Stomach (tissue), 4 donors: ENCODE results near the gene ANKS1A.

Source experiments
- EP300 ChIP-seq: sonication (generic); formaldehyde crosslinking; IDR thresholded peaks from one replicate; pipeline ENCODE4 v1.6.1; 2017; ENCODE audit warnings: antibody characterized with exemption
- POLR2A ChIP-seq, 4 donors: fragments of 450-650 bp; IDR thresholded peaks; one replicate each; pipeline ENCODE4 v1.6.1; 2016; ENCODE audit warnings: antibody characterized with exemption in 4 of 4, control low read depth in 2 of 4, mild to moderate bottlenecking in 1 of 4, moderate library complexity in 1 of 4
- TF ChIP-seq, protein P1 (sequence below), 7 experiments: fragments of 450-650 bp in 4 of 7; fragments of 200-600 bp in 3 of 7; sonication (generic) in 3 of 7; IDR thresholded peaks; one replicate each; pipeline ENCODE4 v1.5.1; 2016 to 2019; ENCODE audit warnings: antibody characterized with exemption in 7 of 7, control low read depth in 2 of 7, mild to moderate bottlenecking in 1 of 7

DNA sequence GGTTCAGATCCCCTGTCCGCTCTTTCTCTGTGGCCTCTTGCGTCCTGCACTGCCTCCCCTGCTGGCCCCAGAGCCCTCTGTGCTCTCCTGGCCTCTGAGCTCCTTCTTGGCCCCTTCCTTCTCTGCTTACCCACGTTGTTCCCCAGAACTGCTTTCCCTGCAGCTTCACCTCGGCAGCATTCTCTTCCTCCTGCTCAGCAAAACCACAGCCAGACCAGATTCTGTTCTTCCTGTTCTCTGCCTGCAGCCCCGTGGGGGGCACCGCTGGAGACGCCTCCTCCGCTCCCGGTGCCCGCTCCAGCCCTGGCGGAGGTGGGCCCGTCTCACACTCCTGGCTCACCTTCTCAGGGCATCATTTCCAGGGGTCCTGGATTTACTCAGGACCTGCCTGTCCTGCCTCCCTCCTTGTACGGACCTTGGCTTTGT lies 192.4 kb downstream of the ANKS1A start:
- no peak for TF ChIP-seq EP300
- TF ChIP-seq, protein P1, sequence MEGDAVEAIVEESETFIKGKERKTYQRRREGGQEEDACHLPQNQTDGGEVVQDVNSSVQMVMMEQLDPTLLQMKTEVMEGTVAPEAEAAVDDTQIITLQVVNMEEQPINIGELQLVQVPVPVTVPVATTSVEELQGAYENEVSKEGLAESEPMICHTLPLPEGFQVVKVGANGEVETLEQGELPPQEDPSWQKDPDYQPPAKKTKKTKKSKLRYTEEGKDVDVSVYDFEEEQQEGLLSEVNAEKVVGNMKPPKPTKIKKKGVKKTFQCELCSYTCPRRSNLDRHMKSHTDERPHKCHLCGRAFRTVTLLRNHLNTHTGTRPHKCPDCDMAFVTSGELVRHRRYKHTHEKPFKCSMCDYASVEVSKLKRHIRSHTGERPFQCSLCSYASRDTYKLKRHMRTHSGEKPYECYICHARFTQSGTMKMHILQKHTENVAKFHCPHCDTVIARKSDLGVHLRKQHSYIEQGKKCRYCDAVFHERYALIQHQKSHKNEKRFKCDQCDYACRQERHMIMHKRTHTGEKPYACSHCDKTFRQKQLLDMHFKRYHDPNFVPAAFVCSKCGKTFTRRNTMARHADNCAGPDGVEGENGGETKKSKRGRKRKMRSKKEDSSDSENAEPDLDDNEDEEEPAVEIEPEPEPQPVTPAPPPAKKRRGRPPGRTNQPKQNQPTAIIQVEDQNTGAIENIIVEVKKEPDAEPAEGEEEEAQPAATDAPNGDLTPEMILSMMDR (IDR thresholded peaks at IDR 0.05), result no peak
- TF ChIP-seq POLR2A (IDR thresholded peaks at IDR 0.05), result no peak
